Activated CD8-positive, alpha-beta memory T cell treated with anti-CD3 and anti-CD28 coated beads for 1 hour (primary cell): ENCODE results near the gene BEND4.
"Not testable (repeated sequence)": the region's sequence is repeated elsewhere in the genome, so short reads cannot be mapped to it uniquely, and the experiment has no call there.

Experiments used
- DNase-seq, 2 donors: peaks; one replicate each; pipeline ENCODE4 v3.0.0-alpha.2; 2020; ENCODE audit warnings: low read depth in 1 of 2; ENCODE audit errors: extremely low read depth in 1 of 2

BEND4 gene

GRCh38 chr4:42152507-42153504 lies at the start of gene BEND4:
Gene BEND4 (minus strand): TSS chr4:42152655. CDS start chr4:42152143, 512 bp downstream.
- DNase-seq, result no peak

GRCh38 chr4:42197341-42197740 lies 44.9 kb upstream of the BEND4 start:
- no peak for DNase-seq

- no peak for DNase-seq
Observed at GRCh38 chr4:42172921-42173320, 20.5 kb upstream of the BEND4 start.

- DNase-seq, result no peak
Observed at GRCh38 chr4:42172128-42172790, 19.8 kb upstream of the BEND4 start.

- no peak for DNase-seq
Observed at GRCh38 chr4:42167709-42168108, 15.3 kb upstream of the BEND4 start.

GRCh38 chr4:42166186-42166585 lies 13.7 kb upstream of the BEND4 start:
- not testable (repeated sequence) for DNase-seq

GRCh38 chr4:42159271-42160001 lies 7.0 kb upstream of the BEND4 start:
- no peak for DNase-seq

GRCh38 chr4:42151568-42152506 lies 618 bp downstream of the BEND4 start:
- DNase-seq, result peak in 1 of 2 donors; percentile 10

GRCh38 chr4:42150653-42151567 lies 1.5 kb downstream of the BEND4 start:
- DNase-seq, result no peak

GRCh38 chr4:42149004-42149403 lies 3.5 kb downstream of the BEND4 start:
- DNase-seq, result no peak

- no peak for DNase-seq
Observed at GRCh38 chr4:42148425-42148824, 4.0 kb downstream of the BEND4 start.

- no peak for DNase-seq
Observed at GRCh38 chr4:42144028-42144427, 8.4 kb downstream of the BEND4 start.

- DNase-seq, result no peak
Observed at GRCh38 chr4:42142591-42142990, 9.9 kb downstream of the BEND4 start.

- no peak for DNase-seq
Observed at GRCh38 chr4:42136371-42136770, 16.1 kb downstream of the BEND4 start.

- DNase-seq, result no peak
Observed at GRCh38 chr4:42133006-42133405, 19.4 kb downstream of the BEND4 start.

GRCh38 chr4:42132099-42132498 lies 20.4 kb downstream of the BEND4 start:
- DNase-seq, result no peak

GRCh38 chr4:42123071-42123644 lies 29.3 kb downstream of the BEND4 start:
- DNase-seq, result no peak

GRCh38 chr4:42122237-42122636 lies 30.2 kb downstream of the BEND4 start:
- DNase-seq, result no peak

- no peak for DNase-seq
Observed at GRCh38 chr4:42119886-42120285, 32.6 kb downstream of the BEND4 start.
